ENCODE measurements around the gene TSPO.

The TSPO gene

DNA sequence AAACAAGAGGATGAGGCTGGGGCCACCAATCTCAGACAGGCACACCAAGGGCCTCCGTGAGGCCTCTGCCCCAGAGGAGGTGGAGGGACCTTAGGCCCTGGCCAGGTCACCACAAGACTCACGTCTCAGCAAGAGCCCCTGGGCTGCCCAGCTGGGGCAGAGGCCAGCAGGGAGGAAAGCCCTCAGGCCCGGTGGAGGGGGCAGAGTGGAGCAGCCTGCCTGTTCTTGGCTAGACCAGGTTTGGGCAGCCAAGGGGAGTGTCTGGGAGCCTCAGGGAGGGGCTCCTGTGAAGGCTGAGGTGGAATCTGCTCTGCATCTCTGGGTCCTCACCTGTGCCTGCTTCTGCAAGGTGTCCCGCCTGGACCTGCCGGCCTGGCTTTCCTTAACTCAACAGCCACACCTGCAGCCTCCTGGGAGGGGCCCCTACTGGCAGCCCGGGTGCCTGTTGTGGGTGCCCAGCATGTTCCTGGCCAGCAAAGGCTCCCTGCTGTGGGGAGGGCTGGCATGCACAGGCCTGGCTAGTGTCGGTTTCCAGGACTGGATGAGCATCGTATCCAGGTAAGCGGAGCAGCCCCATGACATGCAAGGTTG is 23.7 kb downstream of the TSPO start:
- in situ Hi-C loops (cut with MboI; ENCODE audit: low sequenced_read_pairs): no loop called here

DNA sequence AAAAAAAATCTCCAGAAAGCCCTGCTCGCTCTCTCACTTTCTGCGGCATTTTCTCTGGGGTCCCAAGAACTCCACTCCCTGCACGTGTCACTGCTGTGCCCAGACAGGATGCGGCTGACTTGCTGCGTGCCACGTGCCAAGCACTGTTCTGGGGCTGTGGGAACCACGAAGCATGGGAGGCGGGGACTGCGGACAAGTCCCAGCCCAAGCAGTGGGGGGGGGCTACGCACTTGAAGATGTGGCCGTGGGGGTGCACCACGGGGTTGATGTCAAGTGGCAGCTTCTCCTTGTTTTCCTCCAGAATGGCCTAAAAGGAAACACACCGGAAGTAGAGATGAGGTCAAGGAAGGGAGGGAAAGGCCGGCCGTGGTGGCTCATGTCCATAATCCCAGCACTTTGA is 24.7 kb downstream of the TSPO start:
- in situ Hi-C loops (cut with MboI; ENCODE audit: low sequenced_read_pairs): no loop called here

DNA sequence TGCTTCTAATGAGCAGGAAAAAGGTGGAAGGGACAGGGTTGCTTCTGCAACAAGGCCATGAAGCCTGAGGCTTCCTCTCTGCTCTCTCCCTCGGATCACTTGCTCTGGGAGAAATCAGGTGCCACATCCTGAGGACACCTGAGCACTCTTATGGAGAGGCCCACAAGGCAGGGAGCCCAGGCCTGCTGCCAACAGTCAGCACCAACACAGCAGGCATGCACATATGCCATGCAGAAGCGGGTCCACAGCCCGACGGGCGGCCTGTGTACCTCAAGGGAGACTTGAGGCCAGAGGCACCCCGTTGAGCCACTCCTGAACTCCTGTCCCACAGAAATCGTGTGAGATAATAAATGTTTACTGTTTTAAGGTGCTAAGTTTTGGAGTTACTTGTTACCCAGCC is 26.1 kb downstream of the TSPO start:
- in situ Hi-C loops (cut with MboI; ENCODE audit: low sequenced_read_pairs): no loop called here

GRCh38 chr22:43179146-43179910 is 28.0 kb downstream of the TSPO start:
- in situ Hi-C loops (cut with MboI; ENCODE audit: low sequenced_read_pairs): no loop called here

DNA sequence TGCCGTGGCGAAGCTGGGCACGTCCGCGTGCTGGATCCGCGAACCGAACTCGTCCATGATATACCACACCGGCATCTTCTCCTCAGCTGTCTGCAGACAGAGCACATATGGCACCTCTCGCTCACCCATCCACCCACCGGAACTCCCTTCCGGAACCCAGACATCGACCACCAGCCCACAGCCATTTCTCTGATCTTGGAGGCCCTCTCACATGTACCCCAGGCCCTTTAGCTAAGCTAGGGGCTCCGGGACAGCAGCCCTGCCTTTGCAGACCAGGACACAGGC is 28.5 kb downstream of the TSPO start:
- in situ Hi-C loops (cut with MboI; ENCODE audit: low sequenced_read_pairs): no loop called here

DNA sequence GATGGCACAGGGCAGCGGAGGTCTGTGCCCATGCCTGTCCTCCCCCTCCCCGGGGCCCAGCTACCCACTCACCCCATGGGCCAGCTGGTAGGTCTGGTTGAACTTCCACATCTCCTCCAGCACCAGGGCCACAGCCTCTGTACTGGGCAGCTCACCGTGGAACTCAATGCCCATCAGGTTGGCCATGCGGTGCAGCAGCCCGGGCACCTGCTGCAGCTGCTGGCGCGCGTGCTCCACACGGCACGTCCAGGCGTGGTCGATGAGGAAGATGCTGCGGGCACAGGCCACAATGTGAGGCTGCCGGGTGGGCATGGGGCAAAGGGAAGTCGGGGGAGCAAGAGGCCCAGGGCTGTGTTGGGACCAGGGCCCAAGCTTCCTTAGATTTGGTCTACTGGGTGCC is 29.3 kb downstream of the TSPO start:
- in situ Hi-C loops (cut with MboI; ENCODE audit: low sequenced_read_pairs): no loop called here

DNA sequence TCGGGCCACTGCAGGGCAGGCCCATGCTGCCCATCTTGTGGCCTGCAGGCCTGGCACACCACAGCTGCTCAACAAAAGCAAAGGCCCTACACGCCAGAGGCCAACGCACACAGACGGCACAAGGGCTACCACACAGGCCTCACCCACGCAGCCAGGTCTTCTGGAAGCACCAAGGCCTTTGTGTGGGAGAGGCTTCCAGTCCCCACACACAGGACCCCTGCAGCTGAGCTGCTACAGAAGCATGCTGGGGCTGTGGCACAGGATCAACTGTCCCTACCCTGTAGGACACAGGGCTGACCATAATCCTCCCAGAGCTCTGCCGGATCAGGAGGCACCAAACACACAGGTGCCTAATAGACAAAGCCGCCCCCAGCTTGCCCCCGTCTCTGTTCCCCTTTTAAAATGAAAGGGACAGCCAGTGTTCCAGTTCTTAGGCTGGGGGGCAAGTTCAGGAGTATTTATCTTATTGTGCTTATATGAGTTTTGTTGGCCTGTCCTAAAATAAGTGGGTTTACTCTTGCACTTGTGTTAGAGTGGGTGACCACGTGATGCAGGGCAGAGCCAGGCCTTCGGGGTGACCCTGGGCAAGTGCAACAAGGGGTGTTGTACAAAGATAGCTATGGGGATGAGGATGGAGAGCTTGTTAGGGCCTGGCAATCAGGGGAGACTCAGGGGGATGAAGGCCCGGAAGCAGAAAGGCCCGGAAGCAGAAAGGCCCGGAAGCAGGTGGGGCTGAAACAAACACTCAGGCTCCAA is 30.1 kb downstream of the TSPO start:
- in situ Hi-C loops (cut with MboI; ENCODE audit: low sequenced_read_pairs): no loop called here

DNA sequence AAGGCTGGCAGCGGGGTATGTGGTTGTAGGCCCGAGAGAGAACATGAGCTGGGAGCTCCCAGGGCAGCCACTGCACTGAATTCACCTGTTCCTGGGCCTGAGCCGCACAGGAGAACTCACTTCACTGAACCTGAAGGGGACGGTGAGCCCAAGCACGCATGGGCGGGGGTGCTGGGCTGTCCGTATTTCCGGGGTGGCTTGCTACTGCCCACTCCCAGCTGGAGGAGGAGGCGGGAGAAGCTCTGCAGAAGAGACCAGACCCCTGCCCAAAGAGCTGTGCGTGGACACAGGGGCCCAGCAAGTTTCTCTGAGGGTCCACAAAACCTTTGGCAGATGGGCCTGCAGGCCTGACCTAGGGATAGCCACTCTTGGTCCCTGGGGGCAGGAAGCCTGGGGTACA is 30.8 kb downstream of the TSPO start:
- in situ Hi-C loops (cut with MboI; ENCODE audit: low sequenced_read_pairs): no loop called here

DNA sequence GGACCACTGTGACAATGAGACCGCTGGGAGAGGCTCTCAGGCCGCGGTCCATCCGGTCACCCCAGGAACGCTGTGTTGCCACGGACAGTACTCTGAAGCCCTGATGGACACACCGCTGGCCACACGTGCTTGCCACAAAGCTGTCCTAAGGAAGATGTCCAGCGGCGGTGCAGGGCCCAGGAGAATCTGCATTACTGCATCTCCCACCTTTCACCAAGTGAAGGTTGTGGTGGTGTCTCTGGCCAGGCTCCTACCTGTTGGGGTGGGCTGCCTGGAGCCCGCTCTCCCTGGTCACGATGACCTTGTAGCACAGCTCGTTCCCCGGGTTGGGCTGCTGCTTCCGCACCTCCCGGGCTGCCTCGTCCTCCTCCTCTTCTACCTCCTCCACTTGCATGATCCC is 31.4 kb downstream of the TSPO start:
- in situ Hi-C loops (cut with MboI; ENCODE audit: low sequenced_read_pairs): no loop called here

GRCh38 chr22:43183496-43184277 is 32.3 kb downstream of the TSPO start:
- in situ Hi-C loops (cut with MboI; ENCODE audit: low sequenced_read_pairs): no loop called here

- in situ Hi-C loops (cut with MboI; ENCODE audit: low sequenced_read_pairs): no loop called here
Measured at GRCh38 chr22:43185860-43186261, 34.5 kb downstream of the TSPO start.

GRCh38 chr22:43186272-43187170 is 35.2 kb downstream of the TSPO start, which contains the start of gene TTLL12:
Gene TTLL12, minus strand, starts transcription at chr22:43187134. Its CDS starts 65 bp downstream, at chr22:43187069.
- in situ Hi-C loops (cut with MboI; ENCODE audit: low sequenced_read_pairs): no loop called here

DNA sequence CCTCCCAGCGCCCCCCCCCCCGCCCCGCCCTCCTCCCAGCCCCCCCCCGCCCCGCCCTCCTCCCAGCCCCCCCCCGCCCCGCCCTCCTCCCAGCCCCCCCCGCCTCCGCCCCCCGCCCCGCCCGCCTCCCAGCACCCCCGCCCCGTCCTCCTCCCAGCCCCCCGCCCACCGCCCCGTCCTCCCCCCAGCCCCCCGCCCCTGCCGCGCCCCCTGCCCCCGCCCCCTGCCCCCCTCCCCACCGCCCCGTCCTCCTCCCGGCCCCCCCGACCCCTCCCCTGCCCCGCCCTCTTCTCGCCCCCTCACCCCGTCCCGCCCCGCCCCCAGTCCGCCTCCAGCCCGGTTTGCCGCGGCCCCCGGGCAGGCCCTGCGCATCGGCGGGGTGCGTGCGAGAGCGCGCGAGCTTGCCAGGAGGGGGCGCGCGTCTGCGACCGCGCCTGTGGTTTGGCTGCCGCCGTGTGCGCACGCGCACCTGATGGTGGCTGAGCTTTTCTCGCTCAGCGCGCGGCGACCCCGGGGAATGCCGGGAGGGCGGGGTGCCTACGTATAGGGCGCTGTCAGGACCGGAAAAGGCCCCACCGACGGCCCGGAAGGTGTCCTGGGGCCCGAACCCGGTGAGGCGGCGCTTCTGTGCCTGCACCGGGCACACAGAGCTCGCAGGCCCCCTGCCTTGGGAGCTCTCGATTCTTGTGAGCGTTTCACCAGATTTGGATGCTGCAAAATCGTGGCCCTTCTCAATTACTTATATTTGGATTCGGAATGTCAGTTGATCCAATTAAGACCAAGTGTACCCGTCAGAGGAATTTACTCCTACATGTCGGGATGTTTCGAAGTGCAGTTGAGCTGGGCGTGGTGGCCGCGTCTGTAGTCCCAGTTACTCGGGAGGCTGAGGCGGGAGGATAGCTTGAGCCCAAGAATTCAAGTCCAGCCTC is 36.1 kb downstream of the TSPO start:
- in situ Hi-C loops (cut with MboI; ENCODE audit: low sequenced_read_pairs): no loop called here

DNA sequence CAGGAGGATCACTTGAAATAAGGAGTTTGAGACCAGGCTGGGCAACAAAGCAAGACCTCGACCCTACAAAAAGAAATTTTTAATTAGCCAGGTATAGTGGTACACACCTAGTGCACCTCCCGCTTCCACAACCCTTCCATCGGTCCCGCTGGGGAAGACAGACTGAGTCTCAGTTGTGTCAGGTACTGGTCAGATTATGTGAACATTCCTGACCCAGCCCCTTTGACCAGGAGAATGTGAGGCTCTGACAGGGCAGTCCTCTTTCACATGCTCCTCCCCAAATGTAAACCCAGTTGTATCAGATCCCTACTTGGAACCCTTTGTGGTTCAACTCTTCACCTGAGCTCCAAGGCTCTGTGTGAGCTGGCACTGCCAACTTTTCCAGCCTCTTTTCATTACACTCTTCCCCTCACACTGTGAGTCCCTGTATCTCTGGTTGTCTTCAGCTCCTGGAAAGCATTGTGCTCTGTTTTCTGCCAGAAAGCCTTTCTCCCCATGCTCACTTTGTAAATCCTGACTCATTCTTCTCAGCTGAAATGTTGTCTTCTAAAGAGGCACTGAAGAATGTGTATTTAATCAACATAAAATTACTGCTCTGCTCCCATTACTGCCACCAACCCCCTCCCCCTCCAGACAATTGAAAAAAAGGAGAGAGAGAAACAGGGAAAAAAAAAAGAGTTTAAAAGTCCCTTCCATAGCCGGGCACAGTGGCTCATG is 37.6 kb downstream of the TSPO start:
- in situ Hi-C loops (cut with MboI; ENCODE audit: low sequenced_read_pairs): no loop called here

- in situ Hi-C loops (cut with MboI; ENCODE audit: low sequenced_read_pairs): no loop called here
Measured at GRCh38 chr22:43191831-43192230, 40.5 kb downstream of the TSPO start.

DNA sequence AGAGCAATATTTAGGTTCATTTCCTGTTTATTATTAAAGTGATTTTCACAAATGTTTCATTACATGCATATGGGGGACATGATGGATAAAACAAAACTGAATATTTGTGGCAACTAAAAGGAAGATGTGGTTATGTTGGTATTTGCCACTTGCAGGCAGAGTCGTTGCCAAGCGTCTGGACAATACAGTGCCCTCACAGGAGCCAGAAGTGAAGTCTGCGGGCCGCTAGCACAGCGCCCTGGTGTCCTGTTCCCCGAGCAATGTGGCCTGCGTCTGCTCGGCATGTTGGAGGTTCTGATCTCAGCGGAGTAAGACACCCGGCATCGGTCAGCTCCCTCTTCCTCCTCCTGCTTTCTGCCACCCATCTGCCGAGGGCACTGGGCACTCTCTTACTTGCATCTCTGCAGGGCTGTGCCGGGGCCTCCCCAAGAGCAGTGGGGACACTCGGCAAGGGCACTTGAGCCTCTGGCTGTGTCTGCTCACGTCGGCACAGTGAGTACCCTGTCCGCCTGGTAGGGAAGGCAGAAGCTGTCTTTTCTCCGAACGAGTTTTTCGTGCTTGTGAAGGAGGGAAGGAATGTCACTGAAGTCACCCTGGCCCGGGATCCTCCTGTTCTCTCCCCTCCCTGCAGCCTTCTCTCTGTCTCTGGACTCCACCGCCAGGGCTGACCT is 46.0 kb downstream of the TSPO start:
- in situ Hi-C loops (cut with MboI; ENCODE audit: low sequenced_read_pairs): no loop called here

DNA sequence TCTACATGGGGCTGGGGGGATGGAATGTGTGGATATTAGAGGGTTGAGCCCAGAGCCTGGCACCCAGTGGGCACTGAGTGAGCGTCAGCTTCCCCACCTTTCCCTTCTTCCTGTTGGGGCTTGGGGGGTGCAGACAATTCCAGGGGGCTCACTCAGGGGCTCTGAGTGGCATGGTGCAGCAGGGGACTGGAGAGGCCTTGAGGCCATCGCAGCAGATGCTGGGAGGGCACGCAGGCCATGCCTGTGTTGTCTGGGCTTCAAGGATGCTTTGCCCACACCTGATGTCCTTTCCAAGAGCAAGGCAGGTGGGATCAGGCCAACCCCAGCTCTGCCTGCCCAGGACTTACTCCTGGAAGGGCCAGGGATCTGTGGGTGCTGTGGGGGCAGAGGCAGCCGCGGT is 46.8 kb downstream of the TSPO start:
- in situ Hi-C loops (cut with MboI; ENCODE audit: low sequenced_read_pairs): no loop called here

DNA sequence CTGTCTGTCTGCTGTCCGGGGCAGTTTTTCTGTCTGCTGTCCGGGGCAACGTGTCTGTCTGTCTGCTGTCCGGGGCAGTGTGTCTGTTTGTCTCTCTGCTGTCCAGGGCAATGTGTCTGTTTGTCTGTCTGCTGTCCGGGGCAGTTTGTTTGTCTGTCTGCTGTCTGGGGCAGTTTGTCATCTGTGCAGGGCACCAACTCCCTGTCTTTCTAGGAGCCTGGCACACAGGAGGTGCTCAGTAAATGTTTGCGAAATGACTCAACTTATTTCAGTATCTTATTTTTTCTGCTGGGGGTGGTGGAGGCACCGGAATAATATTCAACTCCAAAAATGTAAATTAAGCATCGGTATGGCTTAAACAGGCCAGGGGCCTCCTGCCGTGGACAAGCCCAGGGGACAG is 47.6 kb downstream of the TSPO start:
- in situ Hi-C loops (cut with MboI; ENCODE audit: low sequenced_read_pairs): no loop called here
